Caco-2 (cell line): ENCODE results near the gene TMEM222. TPM values are rescaled to one million over a fixed set of nuclear protein-coding genes. Genes with fewer than 3 reads are reported as not detected.

ENCODE experiments used
- BruUV-seq: library from RNA; stranded (reverse); fragments of 400-500 nt; replicated peaks from 2 replicates; lab custom pipeline; 2021; lab: Mats Ljungman, UMichigan
- CTCF ChIA-PET: fragments of 300-600 bp; sonication (Branson Sonifier 250); formaldehyde crosslinking; loops from one replicate; lab custom pipeline; 2022; ENCODE audit warnings: antibody characterized with exemption; lab: Charles Lee
- POLR2A ChIA-PET: fragments of 300-600 bp; sonication (Branson Sonifier 250); formaldehyde crosslinking; loops from one replicate; lab custom pipeline; 2022; ENCODE audit warnings: antibody characterized with exemption; lab: Charles Lee
- DNase-seq, 2 experiments: peaks; one replicate each; pipeline versions ENCODE4 v3.0.0 to v3.0.0-alpha.2; 2020 to 2022
- H3K27me3 ChIP-seq: replicated peaks from 2 replicates; pipeline ENCODE4 v1.6.0; 2011; ENCODE audit warnings: low read length; ENCODE audit not compliant: control insufficient read depth, insufficient read depth
- H3K36me3 ChIP-seq: 2 replicates; pipeline ENCODE4 v1.5.1; 2011; ENCODE audit warnings: low read length; ENCODE audit not compliant: control insufficient read depth, insufficient read depth
- H3K4me1 ChIP-seq: fragments of 250-450 bp; sonication (Bioruptor Pico); 2 replicates; pipeline ENCODE4 v1.5.1; 2020; ENCODE audit warnings: mild to moderate bottlenecking
- H3K4me3 ChIP-seq: 2 replicates; pipeline ENCODE4 v1.5.1; 2011; ENCODE audit warnings: low read depth, mild to moderate bottlenecking, control low read depth, low read length
- H3K9me3 ChIP-seq: fragments of 250-450 bp; sonication (Bioruptor Pico); 2 replicates; pipeline ENCODE4 v1.5.1; 2020; ENCODE audit warnings: mild to moderate bottlenecking, moderate library complexity
- H3K27ac Mint-ChIP-seq: one replicate; pipeline ENCODE4 v1.8.0; 2022; ENCODE audit warnings: mixed read lengths; ENCODE audit not compliant: unreplicated experiment
- H3K27me3 Mint-ChIP-seq: one replicate; pipeline ENCODE4 v1.8.0; 2022; ENCODE audit warnings: mixed read lengths; ENCODE audit not compliant: insufficient read depth, unreplicated experiment
- H3K36me3 Mint-ChIP-seq: one replicate; pipeline ENCODE4 v1.8.0; 2022; ENCODE audit warnings: mild to moderate bottlenecking, mixed read lengths; ENCODE audit not compliant: insufficient read depth, unreplicated experiment
- H3K4me1 Mint-ChIP-seq: one replicate; pipeline ENCODE4 v1.8.0; 2022; ENCODE audit warnings: low read depth, mixed read lengths; ENCODE audit not compliant: unreplicated experiment
- H3K4me3 Mint-ChIP-seq: one replicate; pipeline ENCODE4 v1.8.0; 2022; ENCODE audit warnings: mild to moderate bottlenecking, moderate library complexity, mixed read lengths; ENCODE audit not compliant: unreplicated experiment
- H3K9me3 Mint-ChIP-seq: one replicate; pipeline ENCODE4 v1.8.0; 2022; ENCODE audit warnings: mixed read lengths; ENCODE audit not compliant: unreplicated experiment
- CTCF ChIP-seq, 2 experiments: fragments of 200-600 bp in 1 of 2; IDR thresholded peaks; 1 replicate in 1 of 2; 2 replicates in 1 of 2; pipeline versions ENCODE4 v1.5.1 to v1.8.0; 2011 to 2022; ENCODE audit warnings: antibody characterized with exemption in 1 of 2, control low read depth in 1 of 2, inconsistent platforms in 1 of 2, low read depth in 1 of 2, low read length in 1 of 2, mild to moderate bottlenecking in 1 of 2, moderate library complexity in 1 of 2; ENCODE audit not compliant: insufficient read depth in 1 of 2, severe bottlenecking in 1 of 2, unreplicated experiment in 1 of 2
- intact Hi-C: fragments of 100-400 bp; cut with micrococcal nuclease; formaldehyde crosslinking; loops from one replicate; pipeline ENCODE4 v1.10.0; 2022; ENCODE audit not compliant: unreplicated experiment
- total RNA-seq: library from RNA; stranded (reverse); gene quantifications from 2 replicates; pipeline ENCODE4 v1.2.3, GENCODE V29; 2022

Gene TMEM222
- total RNA-seq, 1 experiment from 2014 or later: 32.3 TPM

GRCh38 chr1:27372808-27373690 is 51.1 kb downstream of the TMEM222 start:
- Mint-ChIP-seq H3K36me3 (no peaks in the 10 kb centered on the region), H3K4me3 (no peak overlapping the region), H3K27me3 (no peaks in the 10 kb centered on the region), H3K27ac (no peak overlapping the region), H3K4me1 (no peaks in the 10 kb centered on the region), H3K9me3 (no peaks in the 10 kb centered on the region)
- POLR2A ChIA-PET: no interaction called here
- BruUV-seq: no TSS peak
- H3K27me3 ChIP-seq: no peaks in the 10 kb centered on the region
- no peak for DNase-seq
- H3K4me3 ChIP-seq: no peak overlapping the region
- H3K9me3 ChIP-seq: no peaks in the 10 kb centered on the region
- CTCF ChIA-PET: interaction anchor here (0.6 to 1.6 kb wide), 4 partner anchors 15 to 76 kb away, joined by 3 to 6 read pairs (median 5); no protein-coding TSS in a partner anchor
- TF ChIP-seq CTCF (IDR thresholded peaks at IDR 0.05; ENCODE audit: insufficient read depth in 1 of 2, low read depth in 1 of 2, low read length in 1 of 2, severe bottlenecking in 1 of 2, unreplicated experiment in 1 of 2): no peak
- H3K36me3 ChIP-seq: no peaks in the 10 kb centered on the region
- intact Hi-C loops: no loop called here
- no peaks in the 10 kb centered on the region for H3K4me1 ChIP-seq

DNA sequence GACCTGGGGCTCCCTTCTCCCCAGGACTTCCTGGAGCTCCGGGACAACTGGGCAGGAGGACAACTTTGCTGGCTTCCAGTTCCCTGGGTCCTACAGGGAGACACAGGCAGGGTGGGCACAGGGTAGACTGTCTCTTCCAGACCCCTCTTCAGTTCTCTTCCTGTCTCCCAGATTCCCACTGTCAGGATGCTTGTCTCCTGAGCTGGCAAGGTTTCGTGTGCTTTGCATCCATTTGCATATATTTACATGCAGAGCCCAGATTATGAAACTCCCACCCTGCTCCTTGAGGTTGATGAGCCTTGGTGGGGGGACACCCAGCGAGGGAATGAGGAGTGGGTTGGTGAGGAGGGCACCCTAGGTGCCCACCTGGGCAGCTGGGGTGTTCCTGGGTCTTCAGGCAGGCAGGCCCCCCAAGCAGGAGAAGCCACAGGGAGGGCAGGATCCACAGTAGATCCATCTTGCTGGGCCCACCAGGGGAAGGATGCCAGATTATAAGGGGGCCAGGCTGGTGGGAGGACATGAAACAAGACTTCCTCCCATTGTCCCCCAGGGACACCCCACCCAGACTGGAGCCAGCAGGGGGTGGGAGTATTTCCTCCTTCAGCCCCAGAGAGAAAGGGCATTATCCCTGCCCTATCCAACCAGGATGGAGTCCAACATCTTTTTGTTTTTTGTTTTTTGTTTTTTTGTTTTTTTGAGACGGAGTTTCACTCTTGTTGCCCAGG is 52.6 kb downstream of the TMEM222 start, which contains the start of gene FCN3:
TSS of gene FCN3 (minus strand) at position 463 of the 725 bp plus-strand sequence. CDS start at position 457, 6 bp downstream.
- ChIA-PET POLR2A (no interaction called here), CTCF (interaction anchor here (0.6 kb wide), 1 partner anchor 122 kb away, joined by 3 read pairs; no protein-coding TSS in a partner anchor)
- H3K36me3 Mint-ChIP-seq: no peaks in the 10 kb centered on the region
- H3K4me3 ChIP-seq: no peak within 1 kb of the TSS
- H3K27ac Mint-ChIP-seq: no peak within 1 kb of the TSS
- no TSS peak for BruUV-seq
- DNase-seq: no peak
- H3K36me3 ChIP-seq: no peaks in the 10 kb centered on the region
- no peak within 1 kb of the TSS for H3K4me3 Mint-ChIP-seq
- no peaks in the 10 kb centered on the region for H3K27me3 Mint-ChIP-seq
- no peak for TF ChIP-seq CTCF (IDR thresholded peaks at IDR 0.05; ENCODE audit: insufficient read depth in 1 of 2, low read depth in 1 of 2, low read length in 1 of 2, severe bottlenecking in 1 of 2, unreplicated experiment in 1 of 2)
- no peaks in the 10 kb centered on the region for H3K27me3 ChIP-seq
- no peaks in the 10 kb centered on the region for H3K9me3 Mint-ChIP-seq
- no peaks in the 10 kb centered on the region for H3K9me3 ChIP-seq
- no peaks in the 10 kb centered on the region for H3K4me1 Mint-ChIP-seq
- no peaks in the 10 kb centered on the region for H3K4me1 ChIP-seq
- intact Hi-C loops: no loop called here

GRCh38 chr1:27377760-27378495 is 56.0 kb downstream of the TMEM222 start:
- no peaks in the 10 kb centered on the region for H3K4me1 ChIP-seq
- no peaks in the 10 kb centered on the region for H3K27me3 ChIP-seq
- H3K4me3 Mint-ChIP-seq: no peak overlapping the region
- BruUV-seq: no TSS peak
- no peaks in the 10 kb centered on the region for H3K9me3 ChIP-seq
- H3K9me3 Mint-ChIP-seq: no peaks in the 10 kb centered on the region
- ChIA-PET POLR2A (no interaction called here), CTCF (interaction anchor here (1.5 kb wide), 1 partner anchor 10 kb away, joined by 7 read pairs; no protein-coding TSS in a partner anchor)
- no peak overlapping the region for H3K27ac Mint-ChIP-seq
- no peaks in the 10 kb centered on the region for H3K36me3 Mint-ChIP-seq
- no peaks in the 10 kb centered on the region for H3K4me1 Mint-ChIP-seq
- no peak for DNase-seq
- no peak for TF ChIP-seq CTCF (IDR thresholded peaks at IDR 0.05; ENCODE audit: insufficient read depth in 1 of 2, low read depth in 1 of 2, low read length in 1 of 2, severe bottlenecking in 1 of 2, unreplicated experiment in 1 of 2)
- no peak overlapping the region for H3K4me3 ChIP-seq
- no peaks in the 10 kb centered on the region for H3K36me3 ChIP-seq
- intact Hi-C loops: no loop called here
- no peaks in the 10 kb centered on the region for H3K27me3 Mint-ChIP-seq
